Embryonic facial prominence (tissue), 1 donor: ENCODE results near the gene OR10R2.
"Not testable (repeated sequence)": the region's sequence is repeated elsewhere in the genome, so short reads cannot be mapped to it uniquely, and the experiment has no call there.

Experiments
- DNase-seq: peaks from one replicate; pipeline ENCODE4 v3.0.0-alpha.2; 2016; ENCODE audit errors: extremely low spot score

The OR10R2 gene

GRCh38 chr1:158471920-158472319 lies at the start of gene OR10R2:
Gene OR10R2, plus strand, starts transcription at chr1:158472220. Its CDS starts 106 bp downstream, at chr1:158472326.
- no peak for DNase-seq

GRCh38 chr1:158425027-158425426 lies 47.0 kb upstream of the OR10R2 start:
- no peak for DNase-seq

GRCh38 chr1:158426137-158426536 lies 45.9 kb upstream of the OR10R2 start, which contains the start of gene OR10K2:
Gene OR10K2, minus strand, starts transcription at chr1:158426237. Its CDS starts 5,371 bp downstream, at chr1:158420866.
- DNase-seq, result no peak

- DNase-seq, result not testable (repeated sequence)
Observed at GRCh38 chr1:158430163-158430562, 41.9 kb upstream of the OR10R2 start.

GRCh38 chr1:158434741-158435140 lies 37.3 kb upstream of the OR10R2 start:
- no peak for DNase-seq

- no peak for DNase-seq
Observed at GRCh38 chr1:158445376-158445775, 26.6 kb upstream of the OR10R2 start.

GRCh38 chr1:158454537-158454936 lies 17.5 kb upstream of the OR10R2 start:
- DNase-seq, result no peak

GRCh38 chr1:158457246-158457645 lies 14.8 kb upstream of the OR10R2 start:
- DNase-seq, result no peak

GRCh38 chr1:158458263-158458662 lies 13.8 kb upstream of the OR10R2 start:
- no peak for DNase-seq

- no peak for DNase-seq
Observed at GRCh38 chr1:158461534-158461933, 10.5 kb upstream of the OR10R2 start, which contains the start of gene OR10K1. Gene OR10K1, plus strand, starts transcription at chr1:158461834. Its CDS starts 3,728 bp downstream, at chr1:158465562.

- DNase-seq, result no peak
Observed at GRCh38 chr1:158485455-158485854, 13.4 kb downstream of the OR10R2 start.

GRCh38 chr1:158491316-158491715 lies 19.3 kb downstream of the OR10R2 start:
- no peak for DNase-seq

- no peak for DNase-seq
Observed at GRCh38 chr1:158493054-158493453, 21.0 kb downstream of the OR10R2 start.

- DNase-seq, result no peak
Observed at GRCh38 chr1:158494796-158495195, 22.8 kb downstream of the OR10R2 start.

- DNase-seq, result no peak
Observed at GRCh38 chr1:158496374-158496773, 24.4 kb downstream of the OR10R2 start.

GRCh38 chr1:158506369-158506987 lies 34.5 kb downstream of the OR10R2 start:
- no peak for DNase-seq

GRCh38 chr1:158507511-158507910 lies 35.5 kb downstream of the OR10R2 start:
- DNase-seq, result no peak

GRCh38 chr1:158509471-158510156 lies 37.6 kb downstream of the OR10R2 start:
- DNase-seq, result no peak

- DNase-seq, result no peak
Observed at GRCh38 chr1:158516966-158517365, 44.9 kb downstream of the OR10R2 start.

GRCh38 chr1:158520021-158520420 lies 48.0 kb downstream of the OR10R2 start:
- DNase-seq, result no peak

GRCh38 chr1:158520955-158521665 lies 49.1 kb downstream of the OR10R2 start:
- no peak for DNase-seq

GRCh38 chr1:158521666-158522058 lies 49.6 kb downstream of the OR10R2 start:
- DNase-seq, result no peak
